HG02870 (cell line): ENCODE measurements around the gene UGT1A8.

Experiments
- ATAC-seq: cut with Tn5 transposase; IDR thresholded peaks from one replicate; pipeline ENCODE4 v1.9.1; 2021; ENCODE audit warnings: mild to moderate bottlenecking, moderate library complexity; ENCODE audit not compliant: unreplicated experiment

UGT1A8 gene

GRCh38 chr2:233758141-233758540 is 140.7 kb downstream of the UGT1A8 start:
- no peak for ATAC-seq

DNA sequence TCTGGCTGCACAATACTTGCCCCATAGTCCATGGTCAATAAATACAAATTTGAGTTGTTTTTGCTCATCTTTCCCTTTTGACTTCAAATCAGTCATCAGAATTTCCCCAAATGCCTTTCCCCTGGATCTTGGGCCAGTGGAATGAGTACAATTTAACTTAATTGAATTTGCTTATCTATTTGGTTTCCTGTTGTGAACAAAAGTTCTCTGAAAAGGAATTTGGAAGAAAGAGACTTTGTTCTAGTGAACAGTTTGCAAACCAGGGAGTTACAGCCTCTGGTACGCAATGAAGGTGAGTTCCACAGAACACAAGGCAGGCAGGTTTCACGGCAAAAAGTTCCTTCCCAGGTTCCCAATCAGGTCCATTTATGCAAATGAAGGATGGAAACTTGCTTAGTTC is 141.4 kb downstream of the UGT1A8 start:
- no peak for ATAC-seq

DNA sequence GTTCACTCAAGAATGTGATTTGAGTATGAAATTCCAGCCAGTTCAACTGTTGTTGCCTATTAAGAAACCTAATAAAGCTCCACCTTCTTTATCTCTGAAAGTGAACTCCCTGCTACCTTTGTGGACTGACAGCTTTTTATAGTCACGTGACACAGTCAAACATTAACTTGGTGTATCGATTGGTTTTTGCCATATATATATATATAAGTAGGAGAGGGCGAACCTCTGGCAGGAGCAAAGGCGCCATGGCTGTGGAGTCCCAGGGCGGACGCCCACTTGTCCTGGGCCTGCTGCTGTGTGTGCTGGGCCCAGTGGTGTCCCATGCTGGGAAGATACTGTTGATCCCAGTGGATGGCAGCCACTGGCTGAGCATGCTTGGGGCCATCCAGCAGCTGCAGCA is 142.6 kb downstream of the UGT1A8 start, which contains the start of gene UGT1A1:
UGT1A1 (plus strand) TSS at position 228 of the 400 bp plus-strand sequence; CDS start at position 246, 18 bp downstream.
- no peak for ATAC-seq

DNA sequence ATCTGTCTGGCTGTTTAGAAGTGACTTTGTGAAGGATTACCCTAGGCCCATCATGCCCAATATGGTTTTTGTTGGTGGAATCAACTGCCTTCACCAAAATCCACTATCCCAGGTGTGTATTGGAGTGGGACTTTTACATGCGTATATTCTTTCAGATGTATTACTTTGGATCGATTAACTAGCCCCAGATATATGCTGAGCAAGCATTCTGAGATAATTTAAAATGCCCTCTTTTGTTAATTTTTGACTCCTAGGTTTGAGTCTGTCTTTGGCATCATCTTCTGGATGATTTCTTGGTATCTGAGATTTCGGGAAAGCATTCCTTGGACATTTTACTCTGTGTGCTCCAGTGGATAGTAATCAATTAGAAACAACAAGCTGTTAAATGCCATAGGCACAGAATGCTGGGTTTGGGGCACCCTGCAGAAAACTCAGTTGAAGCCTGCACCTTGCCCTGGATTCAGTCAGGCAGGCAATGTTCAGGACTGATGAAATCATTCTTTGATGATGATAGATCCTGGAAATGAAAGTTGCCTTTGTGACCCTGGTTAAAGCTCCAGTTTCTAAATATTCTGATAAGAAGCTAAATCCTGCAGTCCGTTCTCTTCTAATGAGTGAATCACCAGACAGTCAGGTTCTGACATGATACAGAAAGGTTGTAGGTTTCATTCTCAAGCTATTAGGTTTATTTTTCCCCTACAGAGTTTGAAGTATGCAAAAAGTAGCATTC is 143.8 kb downstream of the UGT1A8 start:
- no peak for ATAC-seq

- ATAC-seq: no peak
These were observed 146.8 kb downstream of the UGT1A8 start for GRCh38 chr2:233764264-233764663.

DNA sequence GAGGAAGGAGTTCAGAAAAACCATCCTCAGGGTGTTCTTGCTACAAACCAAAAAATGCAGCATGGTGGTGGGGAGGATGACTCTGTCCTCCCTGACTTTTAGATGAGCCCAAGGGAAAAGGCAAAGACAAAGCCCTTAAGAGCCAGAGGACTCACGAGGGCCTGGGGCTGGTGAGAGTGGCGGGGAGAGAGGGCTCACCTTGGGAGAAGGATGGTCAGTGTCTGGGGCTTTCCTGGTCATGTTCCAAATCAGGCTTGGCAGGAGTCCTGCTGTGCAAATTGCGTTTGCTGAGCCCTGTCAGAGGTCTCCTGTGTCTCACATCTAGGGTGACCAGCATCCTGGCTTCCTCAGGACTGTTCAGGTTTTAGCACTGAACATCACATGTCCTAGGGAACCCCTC is 147.3 kb downstream of the UGT1A8 start:
- ATAC-seq: no peak

- no peak for ATAC-seq
These were observed 149.0 kb downstream of the UGT1A8 start for GRCh38 chr2:233766416-233766815.

DNA sequence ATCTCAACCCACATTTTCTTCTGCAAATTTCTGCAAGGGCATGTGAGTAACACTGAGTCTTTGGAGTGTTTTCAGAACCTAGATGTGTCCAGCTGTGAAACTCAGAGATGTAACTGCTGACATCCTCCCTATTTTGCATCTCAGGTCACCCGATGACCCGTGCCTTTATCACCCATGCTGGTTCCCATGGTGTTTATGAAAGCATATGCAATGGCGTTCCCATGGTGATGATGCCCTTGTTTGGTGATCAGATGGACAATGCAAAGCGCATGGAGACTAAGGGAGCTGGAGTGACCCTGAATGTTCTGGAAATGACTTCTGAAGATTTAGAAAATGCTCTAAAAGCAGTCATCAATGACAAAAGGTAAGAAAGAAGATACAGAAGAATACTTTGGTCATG is 150.6 kb downstream of the UGT1A8 start:
- ATAC-seq: no peak

- no peak for ATAC-seq
These were observed 151.8 kb downstream of the UGT1A8 start for GRCh38 chr2:233769260-233769659.

DNA sequence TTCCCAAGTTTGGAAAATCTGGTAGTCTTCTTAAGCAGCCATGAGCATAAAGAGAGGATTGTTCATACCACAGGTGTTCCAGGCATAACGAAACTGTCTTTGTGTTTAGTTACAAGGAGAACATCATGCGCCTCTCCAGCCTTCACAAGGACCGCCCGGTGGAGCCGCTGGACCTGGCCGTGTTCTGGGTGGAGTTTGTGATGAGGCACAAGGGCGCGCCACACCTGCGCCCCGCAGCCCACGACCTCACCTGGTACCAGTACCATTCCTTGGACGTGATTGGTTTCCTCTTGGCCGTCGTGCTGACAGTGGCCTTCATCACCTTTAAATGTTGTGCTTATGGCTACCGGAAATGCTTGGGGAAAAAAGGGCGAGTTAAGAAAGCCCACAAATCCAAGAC is 154.7 kb downstream of the UGT1A8 start:
- ATAC-seq: no peak

- no peak for ATAC-seq
These were observed 155.2 kb downstream of the UGT1A8 start for GRCh38 chr2:233772583-233772982.

DNA sequence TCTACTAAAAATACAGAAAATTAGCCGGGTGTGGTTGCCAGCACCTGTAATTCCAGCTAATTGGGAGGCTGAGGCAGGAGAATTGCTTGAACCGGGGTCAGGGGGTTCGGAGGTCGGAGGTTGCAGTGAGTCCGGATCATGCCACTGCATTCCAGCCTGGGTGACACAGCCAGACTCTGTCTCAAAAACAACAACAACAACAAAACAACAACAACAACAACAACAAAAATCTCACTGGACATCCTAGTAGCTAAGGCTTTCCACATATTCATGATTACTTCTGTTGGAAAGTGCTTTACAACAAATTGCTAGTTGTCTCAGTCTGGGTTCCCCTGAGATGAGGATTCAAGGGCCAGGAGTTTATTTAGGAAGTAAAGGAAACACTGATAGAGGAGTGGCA is 156.4 kb downstream of the UGT1A8 start:
- no peak for ATAC-seq

DNA sequence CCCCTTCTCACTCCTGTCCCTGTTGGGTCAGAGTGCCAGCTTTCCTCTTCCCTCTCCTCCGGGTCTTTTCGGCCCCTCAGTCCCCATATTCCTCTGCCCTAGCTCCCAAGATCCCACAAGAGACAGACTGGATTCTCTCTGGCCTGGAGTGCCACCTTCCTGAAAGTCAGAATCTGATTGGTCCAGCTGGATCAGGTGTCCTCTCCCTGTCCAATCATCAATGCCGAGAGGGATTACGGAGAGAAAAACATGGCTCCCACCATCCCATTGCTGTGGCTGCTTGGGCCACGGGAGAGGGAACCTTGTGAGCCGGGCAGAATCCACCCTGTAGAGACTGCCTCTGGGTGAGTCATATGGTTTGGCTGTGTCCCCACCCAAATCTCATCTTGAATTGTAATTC is 158.0 kb downstream of the UGT1A8 start:
- ATAC-seq: no peak

DNA sequence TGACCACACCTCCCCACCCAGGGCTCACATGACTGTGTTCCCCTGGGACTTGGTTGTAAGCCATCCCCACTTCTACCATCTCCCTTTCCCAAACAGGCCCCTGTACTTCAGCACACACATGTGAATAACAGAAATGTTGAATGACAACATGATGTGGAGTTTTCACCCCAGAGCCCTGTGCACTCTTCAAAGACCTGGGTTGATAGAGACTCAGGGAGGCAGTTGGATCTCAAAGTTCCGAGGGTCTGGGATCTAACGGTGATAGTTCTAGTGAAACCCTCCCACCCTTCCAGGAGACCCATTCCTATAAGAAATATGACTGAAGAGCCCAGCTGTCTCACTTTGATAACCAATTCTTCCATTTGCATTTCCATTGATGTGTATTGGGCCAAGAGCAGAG is 160.6 kb downstream of the UGT1A8 start, which contains the start of gene MROH2A:
MROH2A (plus strand) TSS at position 301 of the 400 bp plus-strand sequence. CDS start 1,029 bp downstream, outside the sequence.
- ATAC-seq: no peak

DNA sequence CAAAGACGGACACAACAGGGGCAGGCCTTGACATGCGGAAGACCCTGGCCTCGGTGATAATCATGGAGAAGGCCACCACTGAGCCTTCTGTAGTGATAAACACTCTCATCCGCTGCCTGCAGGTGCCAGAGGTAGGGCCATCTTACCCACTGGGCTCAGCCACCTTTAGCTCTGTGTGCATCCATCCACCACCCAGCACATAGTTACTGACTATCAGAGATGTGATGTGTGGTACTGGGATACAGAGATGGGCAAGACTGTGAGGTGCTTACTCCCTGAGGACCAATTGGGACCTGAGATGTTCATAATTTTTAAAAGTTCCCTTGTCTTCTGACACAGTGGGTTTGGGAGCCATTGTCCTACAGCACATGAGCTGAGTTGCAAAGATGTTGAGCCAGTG is 162.3 kb downstream of the UGT1A8 start:
- no peak for ATAC-seq

GRCh38 chr2:233780771-233781170 is 163.3 kb downstream of the UGT1A8 start:
- no peak for ATAC-seq

- no peak for ATAC-seq
These were observed 172.1 kb downstream of the UGT1A8 start for GRCh38 chr2:233789554-233789953.

DNA sequence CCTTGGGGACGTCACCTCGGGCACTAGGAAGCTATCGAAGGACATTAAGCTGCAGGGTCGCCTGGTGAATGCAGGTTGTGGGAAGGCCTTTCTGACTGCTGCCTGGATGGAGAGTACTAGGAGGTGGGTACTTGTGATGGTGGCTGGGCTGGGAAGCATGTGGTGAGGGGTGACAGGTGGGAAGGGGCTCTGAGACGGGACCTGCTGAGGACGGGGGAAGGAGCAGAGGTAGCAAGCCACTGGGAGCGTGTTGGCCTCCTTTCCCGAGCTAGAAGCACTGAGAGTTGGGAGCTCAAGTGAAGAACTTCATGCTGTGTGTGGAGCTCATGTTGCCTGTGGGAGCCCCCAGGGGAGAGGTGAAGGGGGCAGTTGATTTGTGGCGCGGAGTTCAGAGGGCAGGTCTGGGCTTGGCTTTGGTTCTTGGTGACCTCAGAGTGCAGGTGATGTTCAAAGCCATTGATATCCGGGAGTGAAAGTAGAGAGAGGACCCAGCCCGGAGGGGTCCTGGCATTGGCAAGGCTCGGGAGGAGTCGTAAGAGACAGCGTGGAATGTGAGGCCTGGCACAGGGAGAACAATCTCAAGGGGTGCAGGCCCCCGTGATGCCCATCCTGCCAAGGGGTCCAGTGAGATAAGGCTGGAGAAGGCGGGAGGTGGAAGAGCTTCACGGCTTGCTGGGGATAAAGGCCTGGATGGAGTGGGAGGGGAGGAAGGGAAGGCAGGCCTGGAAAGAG is 173.9 kb downstream of the UGT1A8 start:
- ATAC-seq: no peak

GRCh38 chr2:233791883-233792329 is 174.5 kb downstream of the UGT1A8 start:
- ATAC-seq: no peak

DNA sequence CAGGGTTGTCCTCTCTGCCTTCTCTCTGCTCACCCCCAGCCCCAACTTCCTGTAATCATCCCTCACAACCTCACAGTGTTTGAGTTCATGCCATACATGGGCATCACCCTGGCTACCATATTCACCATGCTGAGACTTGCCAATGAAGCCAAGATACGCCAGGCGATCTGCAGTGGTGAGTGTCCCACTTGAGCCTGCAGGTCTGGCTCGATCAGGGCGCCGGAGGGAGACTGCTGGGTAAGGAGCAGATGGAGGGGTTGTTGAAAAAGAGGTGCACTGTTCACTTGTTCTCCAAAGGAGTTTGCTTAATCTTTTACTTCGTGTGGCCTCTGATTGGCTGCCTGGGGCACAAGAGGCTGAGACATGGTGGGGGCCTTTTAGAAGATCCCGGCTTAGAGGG is 175.3 kb downstream of the UGT1A8 start:
- no peak for ATAC-seq

DNA sequence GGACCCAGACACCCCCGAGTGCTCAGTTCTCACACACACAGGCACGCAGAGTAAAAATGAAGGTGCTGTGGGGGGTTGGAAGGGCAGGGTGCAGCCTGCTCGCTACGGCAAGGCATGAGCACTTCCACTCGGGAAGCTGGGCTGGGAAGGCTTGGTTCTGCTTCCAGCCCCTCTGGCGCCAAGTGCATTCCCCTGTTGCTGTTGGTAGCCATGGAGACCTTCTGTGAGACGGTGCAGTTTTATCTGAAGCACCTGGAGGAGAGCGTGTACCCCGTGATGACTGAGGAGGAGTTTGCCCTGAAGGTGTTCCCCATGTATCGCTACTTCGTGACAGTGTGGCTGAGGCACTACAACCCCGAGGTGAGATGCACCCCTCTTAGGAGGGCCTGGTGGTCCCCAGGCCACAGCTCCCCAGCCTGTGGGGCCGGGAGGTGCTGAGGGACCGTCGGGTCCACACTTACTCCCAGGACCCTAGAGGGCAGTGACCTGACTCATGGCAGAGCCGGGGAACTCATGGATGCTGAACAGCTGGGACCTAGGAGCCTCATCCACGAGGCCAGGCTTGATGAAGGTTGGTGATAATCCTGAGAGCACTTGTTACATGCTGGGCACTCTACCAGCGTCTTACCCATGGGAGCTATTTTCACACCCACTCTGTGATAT is 176.2 kb downstream of the UGT1A8 start:
- ATAC-seq: no peak
